GM12892 (cell line): ENCODE results near the gene SAMD5.

Experiments used
- POLR2A ChIP-seq: IDR thresholded peaks from 2 replicates; pipeline ENCODE4 v1.6.1; 2011; ENCODE audit warnings: low read depth, low read length, control low read depth
- POLR2AphosphoS5 ChIP-seq: IDR thresholded peaks from 2 replicates; pipeline ENCODE4 v1.6.1; 2011; ENCODE audit warnings: low read depth, low read length, control low read depth
- TAF1 ChIP-seq: IDR thresholded peaks from 2 replicates; pipeline ENCODE4 v1.6.1; 2011; ENCODE audit warnings: low read depth, mild to moderate bottlenecking, control low read depth, low read length, borderline replicate concordance

DNA sequence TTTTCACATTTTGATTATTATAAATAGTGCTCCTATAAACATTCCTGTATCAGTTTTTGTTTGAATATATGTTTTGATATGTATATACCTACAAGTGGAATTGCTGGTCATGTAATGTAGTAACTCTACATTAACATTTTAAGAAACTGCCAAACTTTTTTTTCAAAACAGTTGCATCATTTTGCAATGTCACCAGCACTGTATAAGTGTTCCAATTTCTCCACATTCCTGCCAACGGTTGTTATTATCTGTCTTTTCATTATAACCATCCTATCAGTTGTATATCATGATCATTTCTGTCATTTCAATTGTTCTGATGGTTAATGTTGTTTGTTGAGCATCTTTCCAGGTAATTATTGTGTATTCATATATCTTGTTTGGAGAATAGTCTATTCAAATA lies 44.8 kb upstream of the SAMD5 start:
- no peak for TF ChIP-seq POLR2A
- no peak for TF ChIP-seq POLR2AphosphoS5
- no peak for TF ChIP-seq TAF1
